CD1c-positive myeloid dendritic cell (primary cell): ENCODE results near the gene ZKSCAN4.
A peak's percentile ranks its signal among the peaks of the same experiment; 100 is the strongest.

ENCODE experiments used
- DNase-seq: peaks from one replicate; pipeline ENCODE4 v3.0.0-alpha.2; 2016; ENCODE audit errors: extremely low spot score

The ZKSCAN4 gene

DNA sequence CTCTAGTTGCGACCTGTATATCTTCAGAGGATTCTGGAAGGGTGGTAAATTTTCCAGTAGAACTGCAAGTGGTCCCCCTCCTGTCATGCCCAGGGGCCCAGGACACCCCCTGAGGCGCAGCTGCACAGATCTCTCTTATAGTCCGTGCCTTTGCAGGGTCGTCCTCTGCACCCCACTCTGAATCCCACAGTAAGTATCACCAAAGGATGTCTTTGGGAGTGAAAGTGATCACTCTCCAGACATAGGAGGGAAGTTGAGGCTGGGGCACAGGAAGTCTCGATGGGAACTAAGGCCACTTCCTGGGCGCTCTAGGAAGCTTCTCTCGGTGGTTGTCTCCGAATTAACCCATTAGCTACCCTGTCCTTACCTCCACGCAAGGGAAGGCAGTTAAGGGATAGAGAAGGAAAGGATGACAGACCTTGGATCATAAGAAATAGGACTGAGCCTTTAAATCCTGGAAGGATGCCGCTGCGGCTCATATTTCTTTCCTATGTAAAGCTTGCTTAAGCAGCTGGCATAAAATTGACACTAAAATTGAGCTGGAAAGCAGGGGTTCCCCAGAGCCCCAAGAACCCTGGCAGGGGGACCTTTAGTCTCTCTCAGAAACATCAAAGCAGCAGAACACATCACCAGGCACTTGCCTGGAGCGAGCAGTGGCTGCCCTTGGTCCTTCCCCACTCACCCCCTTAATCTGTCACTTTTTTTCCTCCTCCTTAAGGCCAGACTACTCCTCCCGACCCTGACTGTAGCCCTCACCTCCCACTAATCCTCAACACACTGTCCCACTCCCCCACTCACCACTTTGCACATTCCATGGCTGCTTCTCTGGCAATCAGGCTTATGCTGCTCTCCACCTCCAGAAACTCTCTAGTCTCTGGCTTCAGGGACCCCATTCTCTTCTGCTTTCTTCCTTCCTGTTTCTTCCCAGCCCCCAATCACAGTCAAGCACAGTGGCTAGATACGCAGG, at the start of gene ZKSCAN4:
ZKSCAN4 (minus strand) TSS at position 261 of the 967 bp plus-strand sequence. CDS start 289 bp downstream, outside the sequence.
- DNase-seq = peak; percentile 80

DNA sequence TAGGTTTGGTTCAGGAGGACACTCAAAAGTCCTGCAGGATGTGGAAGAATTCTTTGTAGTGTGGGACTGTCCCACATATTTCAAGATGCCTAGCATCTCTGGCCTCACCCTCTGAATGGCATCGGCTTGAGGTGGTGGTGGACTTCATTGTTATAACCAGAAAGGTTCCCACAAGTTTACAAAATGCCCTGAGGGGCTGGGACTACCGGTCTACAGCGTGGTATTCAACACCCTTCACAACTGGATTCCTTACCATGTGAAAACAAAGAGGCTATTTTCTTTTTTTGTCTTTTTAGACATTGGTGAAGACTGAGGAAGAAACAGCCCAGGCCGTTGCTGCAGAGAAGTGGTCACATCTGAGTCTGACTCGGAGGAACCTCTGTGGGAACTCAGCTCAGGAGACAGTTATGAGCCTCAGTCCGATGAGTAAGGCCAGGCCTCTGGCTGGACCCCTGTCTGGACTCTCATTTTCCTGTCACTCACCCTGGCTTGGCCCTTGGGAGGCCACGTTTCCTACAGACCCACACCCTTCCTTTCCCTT, 44.5 kb upstream of the ZKSCAN4 start:
- no peak for DNase-seq

DNA sequence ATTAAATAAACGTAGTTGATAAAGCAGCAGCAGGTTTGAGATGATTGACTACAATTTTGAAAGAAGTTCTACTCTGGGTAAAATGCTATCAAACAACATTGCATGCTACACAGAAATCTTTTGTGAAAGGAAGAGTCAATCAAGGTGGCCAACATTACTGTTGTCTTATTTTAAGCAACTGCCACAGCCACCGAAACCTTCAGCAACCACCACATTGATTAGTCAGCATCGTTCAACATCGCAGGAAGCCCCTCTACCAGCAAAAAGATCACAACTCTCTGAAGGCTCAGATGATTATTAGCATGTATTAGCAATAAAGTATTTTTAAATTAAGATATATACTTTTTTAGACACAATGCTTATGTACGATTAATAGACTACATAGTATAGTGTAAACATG, 43.3 kb upstream of the ZKSCAN4 start:
- DNase-seq = no peak

DNA sequence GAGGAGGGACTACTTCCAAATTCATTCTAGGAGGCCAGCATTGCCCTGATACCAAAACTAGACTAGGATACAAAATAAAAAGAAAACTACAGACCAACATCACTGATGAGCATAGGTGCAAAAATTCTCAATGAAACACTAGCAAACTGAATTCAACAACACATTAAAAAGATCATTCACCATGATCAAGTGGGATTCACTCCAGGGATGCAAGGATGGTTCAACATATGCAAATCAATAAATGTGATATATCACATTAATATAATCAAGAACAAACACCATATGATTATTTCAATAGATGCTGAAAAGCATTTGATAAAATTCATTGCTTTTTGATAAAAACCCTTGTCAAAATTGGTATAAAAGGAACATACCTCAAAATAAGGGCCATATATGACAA, 39.5 kb upstream of the ZKSCAN4 start:
- DNase-seq = no peak

DNA sequence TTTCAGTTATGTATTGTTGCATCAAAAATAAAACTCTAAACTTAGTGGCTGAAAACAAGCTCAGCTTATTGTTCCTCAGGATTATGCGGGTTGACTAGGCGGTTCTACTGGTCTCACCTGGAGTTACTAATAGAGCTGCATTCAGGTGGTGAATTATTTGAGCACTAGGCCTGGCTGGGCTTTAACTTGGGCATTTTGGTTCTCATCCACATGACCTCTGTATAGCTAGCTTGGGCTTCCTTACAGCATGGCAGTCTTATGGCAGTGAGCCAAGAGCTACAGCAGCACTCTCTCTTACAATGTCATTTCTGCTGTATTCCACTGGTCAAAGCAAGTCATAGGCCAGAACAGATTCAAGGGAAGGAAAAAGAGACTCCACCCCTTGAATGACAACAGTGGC, 30.9 kb upstream of the ZKSCAN4 start:
- no peak for DNase-seq

DNA sequence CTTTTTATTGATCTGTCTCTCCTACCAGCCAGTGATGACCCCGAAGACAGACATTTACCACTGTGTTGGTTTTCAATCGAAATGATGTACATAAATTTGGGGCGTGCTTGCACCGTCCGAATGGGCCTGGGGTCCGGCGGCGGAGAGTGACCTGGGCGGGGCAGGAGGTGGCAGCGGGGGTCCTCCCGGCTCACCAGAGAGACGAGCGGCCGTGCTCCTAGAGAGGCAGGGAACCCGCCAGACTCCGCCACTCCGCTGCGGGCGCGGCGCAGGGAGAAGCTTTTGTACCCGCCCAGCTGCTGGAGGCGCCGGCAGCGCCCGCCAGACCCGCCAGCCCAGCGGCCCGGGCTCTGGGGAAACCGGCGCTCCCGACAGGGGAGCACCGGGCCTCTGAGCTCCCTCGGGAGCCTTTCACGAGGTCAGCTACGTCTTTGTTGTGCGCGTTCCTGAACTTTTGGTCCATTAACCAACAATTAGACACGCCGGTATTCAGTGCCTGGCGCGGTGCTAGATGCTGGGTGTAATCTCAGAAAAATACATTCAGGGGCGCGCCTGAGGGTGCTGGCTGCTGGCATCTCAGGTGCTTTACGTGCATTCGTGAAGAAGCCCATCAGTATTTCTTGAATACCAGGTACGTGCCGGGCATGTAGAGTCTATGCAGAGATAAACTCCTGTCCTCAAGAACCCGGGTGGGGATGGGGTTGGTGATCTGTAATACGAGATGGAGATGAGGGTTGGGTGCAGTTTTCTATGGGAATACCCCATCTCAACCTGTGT, 29.4 kb upstream of the ZKSCAN4 start, which contains the start of gene PGBD1:
PGBD1 (plus strand) TSS at position 285 of the 777 bp plus-strand sequence. CDS start 2,242 bp downstream, outside the sequence.
- DNase-seq = peak; percentile 30

DNA sequence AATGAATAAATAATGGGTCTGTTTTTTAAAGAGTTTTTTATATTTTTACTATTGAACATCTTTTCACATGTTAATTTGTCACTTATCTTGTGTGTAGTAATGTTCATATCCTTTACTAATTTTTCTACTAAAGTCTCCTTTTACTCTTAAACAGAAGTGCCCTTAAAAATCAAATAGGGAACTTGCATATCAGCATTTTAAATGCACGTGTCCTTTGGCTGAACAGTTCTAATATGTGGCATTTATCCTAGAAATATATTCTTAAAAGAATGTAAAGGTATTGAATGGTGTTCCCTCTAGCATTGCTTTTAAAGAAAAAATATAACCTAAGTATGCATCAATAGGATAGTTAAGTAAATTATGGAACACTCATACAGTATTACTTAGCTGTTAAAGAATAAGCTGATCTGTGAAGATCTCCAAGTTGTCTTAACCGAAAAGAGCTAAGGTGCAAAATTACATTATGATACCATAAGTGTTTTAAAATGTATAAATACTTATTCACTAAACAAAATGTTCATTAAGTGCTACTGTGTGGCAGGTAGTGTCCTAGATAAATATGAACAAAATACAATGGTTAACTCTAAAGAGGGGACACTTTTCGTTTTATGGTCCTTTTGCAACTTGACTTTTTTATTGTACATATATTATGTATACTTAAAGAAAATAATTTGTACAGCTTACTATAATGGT, 28.7 kb upstream of the ZKSCAN4 start:
- no peak for DNase-seq

DNA sequence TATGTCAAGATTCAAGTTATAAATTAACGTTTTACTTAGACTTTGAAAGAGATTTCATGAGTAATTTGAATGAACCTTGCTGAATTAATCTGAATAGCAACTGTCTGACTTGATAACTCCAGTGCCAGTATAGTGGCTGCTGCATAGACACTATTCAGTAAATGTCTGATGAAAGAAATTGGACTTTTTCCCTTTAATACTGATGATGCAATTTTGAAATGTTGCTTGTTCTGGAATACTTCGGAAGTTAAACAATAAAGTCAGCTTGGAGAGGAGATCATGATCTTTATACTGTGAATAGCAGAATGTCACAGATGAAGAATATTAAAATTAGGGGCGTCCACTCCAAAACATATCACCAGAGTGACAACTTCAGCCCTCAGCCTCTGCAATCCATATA, 25.7 kb upstream of the ZKSCAN4 start:
- no peak for DNase-seq

DNA sequence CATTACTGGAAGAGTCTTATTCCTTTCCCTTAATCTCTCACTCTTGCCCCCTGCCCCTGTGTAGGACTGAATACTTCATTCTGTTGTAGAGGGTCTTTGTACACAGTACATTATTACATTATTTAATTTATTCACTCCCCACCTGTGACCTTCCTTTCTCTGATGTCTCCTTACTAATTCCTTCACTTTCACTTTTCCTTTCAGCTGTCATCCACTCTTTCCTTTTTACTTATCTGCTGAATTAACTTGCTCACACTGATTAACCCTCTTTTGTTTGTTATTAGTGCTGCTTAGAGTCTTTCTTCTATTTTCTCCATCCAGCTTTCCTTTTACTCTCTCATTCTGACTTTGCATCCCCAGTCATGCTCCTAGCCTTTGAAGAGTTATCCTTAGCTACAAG, 22.8 kb upstream of the ZKSCAN4 start:
- DNase-seq = no peak

DNA sequence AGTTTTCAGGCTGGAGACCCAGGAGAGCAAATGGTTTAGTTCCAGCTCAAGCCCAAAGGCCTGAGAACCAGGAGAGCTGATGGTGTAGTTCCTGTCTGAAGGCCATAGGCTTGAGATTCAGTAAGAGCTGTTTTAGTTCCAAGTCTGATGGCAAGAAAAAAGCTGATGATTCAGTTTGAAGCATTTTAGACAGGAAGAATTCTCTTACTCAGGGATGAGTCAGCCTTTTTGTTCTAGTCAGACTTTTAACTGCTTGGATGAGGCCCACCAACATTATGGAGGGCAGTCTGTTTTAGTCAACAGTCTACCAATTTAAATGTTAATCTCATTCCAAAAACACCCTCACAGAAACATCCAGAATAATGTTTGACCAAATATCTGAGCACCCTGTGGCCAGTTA, 17.4 kb upstream of the ZKSCAN4 start:
- DNase-seq = no peak

DNA sequence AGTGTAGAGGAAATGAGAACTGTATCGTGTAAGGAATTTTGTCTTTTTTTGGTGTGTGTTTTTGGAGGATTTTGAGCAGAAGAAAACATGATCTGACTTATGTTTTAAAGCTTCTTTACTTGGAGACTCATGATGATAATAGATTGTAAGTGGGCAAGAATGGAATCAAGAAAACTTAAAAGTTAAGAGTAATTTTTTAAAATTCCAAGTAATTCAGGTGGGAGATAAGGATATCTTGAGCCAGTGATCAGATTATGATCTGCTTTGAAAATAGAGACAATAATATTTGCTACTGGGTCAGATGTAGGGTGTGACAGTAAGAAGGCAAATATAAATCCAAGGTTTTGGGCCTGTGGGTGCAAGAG, 15.6 kb upstream of the ZKSCAN4 start:
- DNase-seq = no peak

DNA sequence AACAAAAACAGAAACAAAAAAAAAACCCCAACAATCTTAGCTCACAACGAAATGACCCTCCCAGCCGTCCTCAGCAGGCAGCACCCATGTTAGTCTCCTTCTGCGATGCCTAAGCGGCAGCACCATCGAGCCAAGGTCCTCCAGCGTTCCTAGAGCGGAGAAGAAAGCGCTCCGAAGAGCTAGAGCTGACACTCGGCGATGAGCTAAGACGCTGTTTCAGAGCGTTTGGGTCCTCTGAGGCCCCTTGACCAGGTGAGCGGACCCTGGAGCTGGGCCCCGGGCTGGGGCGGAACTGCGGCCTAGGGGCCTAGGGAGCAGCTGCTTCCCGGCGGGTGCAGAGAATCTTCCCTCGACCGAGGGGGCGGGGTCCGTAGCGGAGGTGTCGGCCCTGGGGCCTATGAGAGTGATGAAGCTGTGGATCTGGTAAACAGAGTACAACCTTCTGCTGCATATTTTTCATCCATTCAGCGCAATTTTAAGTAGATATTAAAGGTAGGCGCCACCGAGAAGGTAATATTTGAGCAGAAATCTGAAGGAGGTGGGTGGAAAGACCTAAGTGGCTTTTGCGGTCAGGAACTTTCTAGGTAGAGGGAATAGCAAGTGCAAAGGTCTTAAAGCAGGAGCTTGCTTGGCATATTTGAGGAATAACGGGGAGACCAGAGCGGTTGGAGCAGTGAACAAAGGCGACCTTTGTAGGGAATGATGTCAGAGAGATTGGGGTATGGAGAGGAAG, 15.1 kb upstream of the ZKSCAN4 start, which contains the start of gene ZSCAN26:
ZSCAN26 (plus strand) TSS at position 182 of the 733 bp plus-strand sequence. CDS start 4,777 bp downstream, outside the sequence.
- DNase-seq = peak; percentile 83

DNA sequence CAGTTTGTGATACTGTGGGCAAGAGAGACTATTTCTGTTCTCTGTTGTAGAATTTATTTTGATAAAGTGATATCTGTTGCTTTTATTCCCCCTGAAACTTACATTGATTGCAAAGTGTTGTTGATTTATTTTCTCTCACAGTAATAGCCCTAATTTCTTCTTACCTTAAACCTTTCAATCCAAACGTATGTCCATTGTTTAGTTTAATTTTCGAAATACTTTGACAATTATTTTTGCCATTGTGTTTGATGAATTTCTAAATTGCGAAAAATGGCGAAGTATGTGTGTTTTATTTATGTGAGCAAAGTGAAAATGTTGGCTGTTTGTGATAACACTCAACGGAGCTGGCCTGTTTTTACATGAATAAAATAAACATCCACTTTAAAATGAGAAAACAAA, 14.5 kb upstream of the ZKSCAN4 start:
- no peak for DNase-seq

DNA sequence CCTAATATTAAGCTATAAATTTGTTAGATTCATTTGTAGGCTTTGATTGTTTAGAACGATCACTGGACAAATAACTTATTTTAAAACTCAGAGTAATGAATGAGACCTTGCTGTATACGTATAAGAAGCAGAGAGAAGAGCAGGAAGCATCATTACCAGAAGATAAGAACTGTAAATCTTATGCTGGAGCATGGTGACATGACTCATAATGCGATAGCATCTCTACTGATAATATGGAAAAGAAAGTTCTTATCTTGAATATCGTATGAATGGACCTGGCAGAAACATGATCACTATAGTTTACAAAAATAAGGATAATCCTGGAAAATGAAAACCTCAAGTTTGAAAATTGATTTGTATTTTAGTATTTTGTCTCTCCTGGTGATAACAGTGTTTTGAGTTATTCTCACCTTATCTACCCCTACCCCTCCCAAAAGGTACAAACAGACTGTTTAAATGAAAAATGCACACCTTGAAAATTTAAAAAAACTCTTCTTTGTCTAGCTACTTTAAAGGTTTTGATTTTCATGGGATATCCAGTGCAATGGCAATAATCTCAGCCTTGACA, 12.8 kb upstream of the ZKSCAN4 start:
- no peak for DNase-seq

DNA sequence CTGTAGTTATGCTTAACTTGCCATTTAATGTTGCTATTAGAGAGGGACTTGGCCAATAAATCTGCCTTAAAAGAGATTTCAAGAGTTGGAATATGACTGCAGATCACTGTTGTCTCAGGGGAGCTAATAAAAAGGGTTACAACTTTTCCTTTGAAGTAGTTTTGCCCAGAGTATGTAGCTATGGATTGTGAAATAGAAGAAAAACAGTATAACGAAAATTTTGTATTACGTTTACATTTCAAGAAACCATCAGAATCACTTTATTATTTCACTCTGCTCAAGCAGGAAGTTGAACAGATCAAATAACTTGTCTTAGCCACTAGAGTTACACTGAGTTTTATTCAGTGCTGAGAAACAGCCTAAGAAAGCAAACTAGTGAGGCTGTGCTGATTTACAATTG, 11.9 kb upstream of the ZKSCAN4 start:
- DNase-seq = no peak

DNA sequence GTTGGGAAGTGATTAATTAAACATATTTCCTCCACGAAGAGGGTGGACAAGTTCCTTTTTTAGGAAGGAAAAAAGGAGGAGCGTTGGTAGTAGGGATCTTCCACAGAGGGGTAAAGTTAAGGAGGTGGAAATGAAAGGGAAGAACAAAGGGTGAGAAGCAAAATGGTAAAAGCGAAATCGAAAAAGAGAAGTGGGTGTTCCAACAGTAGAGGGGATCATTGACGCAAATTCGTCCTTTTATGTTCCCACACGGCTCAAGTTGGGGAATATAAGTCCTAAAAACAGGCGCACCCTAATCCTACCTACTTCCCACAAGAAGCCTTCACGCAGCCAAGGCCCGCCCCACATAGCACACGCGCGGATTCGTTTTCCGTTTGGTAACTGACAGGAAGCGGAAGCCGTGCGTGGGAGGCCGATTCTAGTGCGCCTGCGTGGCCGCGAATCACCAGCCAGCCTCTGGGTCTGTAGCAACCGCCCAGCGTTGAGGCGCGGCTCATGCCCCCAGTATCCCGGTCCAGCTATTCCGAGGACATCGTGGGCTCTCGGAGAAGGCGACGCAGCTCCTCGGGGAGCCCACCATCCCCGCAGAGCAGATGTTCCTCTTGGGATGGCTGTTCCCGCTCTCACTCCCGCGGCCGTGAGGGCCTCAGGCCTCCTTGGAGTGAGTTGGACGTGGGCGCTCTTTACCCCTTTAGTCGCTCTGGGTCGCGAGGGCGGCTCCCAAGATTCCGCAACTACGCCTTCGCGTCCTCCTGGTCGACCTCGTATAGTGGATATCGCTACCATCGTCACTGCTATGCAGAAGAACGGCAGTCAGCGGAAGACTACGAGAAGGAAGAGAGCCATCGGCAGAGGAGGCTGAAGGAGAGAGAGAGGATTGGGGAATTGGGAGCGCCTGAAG, 7.1 kb upstream of the ZKSCAN4 start, which contains the start of gene NKAPL:
NKAPL (plus strand) TSS at position 421 of the 901 bp plus-strand sequence; CDS start at position 496, 75 bp downstream.
- peak; percentile 90 for DNase-seq

DNA sequence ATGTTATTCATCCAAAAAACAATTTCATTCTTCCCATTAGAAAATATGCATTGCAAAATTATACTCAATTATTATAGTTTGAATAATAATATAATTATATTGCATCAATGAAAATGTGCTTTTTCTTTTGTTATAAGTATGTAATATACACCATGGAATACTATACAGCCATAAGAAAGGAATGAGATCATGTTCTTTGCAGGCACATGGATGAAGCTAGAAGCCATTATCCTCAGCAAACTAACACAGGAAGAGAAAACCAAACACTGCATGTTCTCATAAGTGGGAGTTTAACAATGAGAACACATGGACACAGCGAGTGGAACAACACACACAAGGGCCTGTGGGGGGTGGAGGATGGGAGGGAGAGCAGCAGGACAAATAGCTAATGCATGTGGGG, 5.0 kb upstream of the ZKSCAN4 start:
- no peak for DNase-seq

DNA sequence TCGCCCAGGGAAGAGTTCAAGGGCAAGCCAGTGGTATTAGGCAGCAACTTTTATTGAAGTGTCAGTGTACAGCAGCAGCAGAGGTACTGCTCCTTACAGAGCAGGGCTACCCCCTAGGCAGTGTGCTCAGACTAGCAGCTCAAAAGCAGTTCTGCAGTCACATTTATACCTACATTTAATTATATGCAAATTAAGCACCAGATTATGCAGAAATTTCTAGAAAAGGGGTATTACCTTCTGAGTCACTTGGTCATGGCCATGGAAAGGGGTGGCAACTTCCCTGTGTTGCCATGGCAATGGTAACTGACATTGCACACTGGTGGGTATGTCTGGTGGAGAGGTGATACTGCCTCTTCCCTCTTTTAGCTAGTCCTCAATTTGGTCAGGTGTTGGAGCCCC, 2.1 kb upstream of the ZKSCAN4 start:
- DNase-seq = peak; percentile 18

DNA sequence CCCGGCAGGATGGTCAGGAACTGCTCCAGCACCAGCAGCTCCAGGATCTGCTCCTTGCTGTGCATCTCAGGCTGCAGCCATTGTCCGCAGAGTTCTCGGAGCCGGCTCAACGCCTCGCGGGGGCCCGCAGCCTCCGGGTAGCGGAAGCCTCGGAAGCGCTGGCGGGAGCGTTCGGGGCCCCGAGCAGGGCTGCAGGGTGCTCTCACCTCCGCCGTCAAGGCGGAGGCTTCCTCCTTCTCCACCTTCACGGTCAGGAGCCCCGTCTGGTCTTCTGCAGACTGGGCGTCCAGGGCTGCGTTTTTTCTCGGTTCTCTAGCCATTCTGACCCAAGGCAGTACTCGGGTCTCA, 434 bp downstream of the ZKSCAN4 start:
- DNase-seq = peak; percentile 20

DNA sequence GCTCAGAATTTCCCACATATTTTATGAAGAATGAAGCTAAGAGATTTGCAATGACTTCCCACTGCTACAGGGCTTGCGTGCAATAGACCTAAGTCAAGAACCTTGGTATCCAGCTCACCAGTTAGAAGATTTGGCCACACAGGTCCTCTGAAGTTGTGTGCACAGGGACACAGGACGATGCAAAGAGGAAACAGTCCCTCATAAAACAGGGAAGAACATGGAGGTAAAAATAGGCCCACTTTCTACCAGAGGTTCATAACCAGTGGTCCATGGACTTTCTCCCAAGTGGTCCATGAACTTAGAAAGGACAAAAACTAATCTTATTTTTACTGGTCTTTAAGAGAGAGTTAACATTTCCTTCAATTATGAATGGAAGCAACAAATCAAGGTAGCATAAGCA, 1.3 kb downstream of the ZKSCAN4 start:
- no peak for DNase-seq
